H1 (cell line): ENCODE results near the gene SH2D2A.

Experiments
- CTCF ChIP-seq, 3 experiments: IDR thresholded peaks; 1 replicate in 2 of 3; 2 replicates in 1 of 3; pipeline versions ENCODE4 v1.5.1 to v1.6.1; 2011; ENCODE audit warnings: low read length in 3 of 3, mild to moderate bottlenecking in 3 of 3, inconsistent platforms in 2 of 3, low read depth in 1 of 3, moderate library complexity in 1 of 3; ENCODE audit not compliant: insufficient read depth in 1 of 3; ENCODE audit errors: control extremely low read depth in 1 of 3
- NANOG ChIP-seq: IDR thresholded peaks from 2 replicates; pipeline ENCODE4 v1.6.1; 2011; ENCODE audit warnings: low read length, low read depth, mild to moderate bottlenecking, inconsistent platforms; ENCODE audit not compliant: insufficient read depth, poor library complexity, severe bottlenecking
- PHF8 ChIP-seq: fragments of 200-600 bp; sonication (generic); conservative IDR thresholded peaks from 2 replicates; pipeline ENCODE4 v1.7.1; 2012; ENCODE audit warnings: low read depth, mild to moderate bottlenecking, inconsistent platforms, low read length, moderate library complexity

GRCh38 chr1:156785458-156785857 is 31.2 kb downstream of the SH2D2A start:
- no peak for TF ChIP-seq CTCF (IDR thresholded peaks at IDR 0.05; ENCODE audit: control extremely low read depth in 1 of 3, insufficient read depth in 1 of 3, low read depth in 1 of 3, low read length in 3 of 3)
- no peak for TF ChIP-seq NANOG
- no peak for TF ChIP-seq PHF8
